ENCODE results near the gene CCNYL1.

DNA sequence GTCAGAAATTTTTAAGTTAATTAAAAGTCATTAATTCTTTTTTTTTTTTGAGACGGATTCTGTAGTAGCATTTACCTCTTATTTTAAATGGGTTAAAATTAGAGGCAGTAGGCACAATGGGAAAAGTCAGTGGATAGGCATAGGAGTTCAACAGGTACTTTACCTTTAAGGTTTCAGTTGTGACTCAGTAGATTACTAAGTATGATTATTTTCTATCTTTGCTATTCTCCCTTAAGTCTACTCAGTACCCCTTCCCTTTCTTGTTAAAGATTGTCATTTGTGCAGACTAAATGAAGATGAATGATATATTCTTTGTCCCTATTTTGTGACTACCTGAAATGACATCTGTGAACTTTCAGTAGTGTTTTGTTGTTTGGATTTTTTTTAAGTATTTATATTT lies 19.7 kb downstream of the CCNYL1 start:
- TF ChIP-seq, protein P1, sequence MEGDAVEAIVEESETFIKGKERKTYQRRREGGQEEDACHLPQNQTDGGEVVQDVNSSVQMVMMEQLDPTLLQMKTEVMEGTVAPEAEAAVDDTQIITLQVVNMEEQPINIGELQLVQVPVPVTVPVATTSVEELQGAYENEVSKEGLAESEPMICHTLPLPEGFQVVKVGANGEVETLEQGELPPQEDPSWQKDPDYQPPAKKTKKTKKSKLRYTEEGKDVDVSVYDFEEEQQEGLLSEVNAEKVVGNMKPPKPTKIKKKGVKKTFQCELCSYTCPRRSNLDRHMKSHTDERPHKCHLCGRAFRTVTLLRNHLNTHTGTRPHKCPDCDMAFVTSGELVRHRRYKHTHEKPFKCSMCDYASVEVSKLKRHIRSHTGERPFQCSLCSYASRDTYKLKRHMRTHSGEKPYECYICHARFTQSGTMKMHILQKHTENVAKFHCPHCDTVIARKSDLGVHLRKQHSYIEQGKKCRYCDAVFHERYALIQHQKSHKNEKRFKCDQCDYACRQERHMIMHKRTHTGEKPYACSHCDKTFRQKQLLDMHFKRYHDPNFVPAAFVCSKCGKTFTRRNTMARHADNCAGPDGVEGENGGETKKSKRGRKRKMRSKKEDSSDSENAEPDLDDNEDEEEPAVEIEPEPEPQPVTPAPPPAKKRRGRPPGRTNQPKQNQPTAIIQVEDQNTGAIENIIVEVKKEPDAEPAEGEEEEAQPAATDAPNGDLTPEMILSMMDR (IDR thresholded peaks at IDR 0.05) = no peak
- TF ChIP-seq POLR2A (IDR thresholded peaks at IDR 0.05) = no peak

Data from tibial nerve (tissue), 3 donors.